Endodermal cell (in vitro differentiated cells): ENCODE measurements around the gene IL1RAPL2. TPM values are rescaled to one million over a fixed set of nuclear protein-coding genes. Genes with fewer than 3 reads are reported as not detected.

Experiments
- DNase-seq: peaks from one replicate; pipeline ENCODE4 v3.0.0-alpha.2; 2017
- H3K27ac ChIP-seq: 2 replicates; pipeline ENCODE4 v1.5.1; 2013; ENCODE audit warnings: mild to moderate bottlenecking, low read depth, low read length, moderate library complexity
- H3K27me3 ChIP-seq: 2 replicates; pipeline ENCODE4 v1.6.1; 2013; ENCODE audit warnings: mild to moderate bottlenecking, low read length, moderate library complexity; ENCODE audit not compliant: insufficient read depth, control insufficient read depth, poor library complexity, severe bottlenecking
- H3K36me3 ChIP-seq: 2 replicates; pipeline ENCODE4 v1.7.0; 2013; ENCODE audit warnings: mild to moderate bottlenecking, low read length, moderate library complexity; ENCODE audit not compliant: control insufficient read depth, insufficient read depth
- H3K4me1 ChIP-seq: one replicate; pipeline ENCODE4 v1.7.0; 2013; ENCODE audit warnings: low read length; ENCODE audit not compliant: control insufficient read depth, insufficient read depth
- H3K4me3 ChIP-seq: 2 replicates; pipeline ENCODE4 v1.5.1; 2013; ENCODE audit warnings: mild to moderate bottlenecking, low read length, moderate library complexity
- H3K9ac ChIP-seq: 2 replicates; pipeline ENCODE4 v1.6.1; 2013; ENCODE audit warnings: mild to moderate bottlenecking, low read length, moderate library complexity; ENCODE audit not compliant: poor library complexity, severe bottlenecking; ENCODE audit errors: extremely low read depth
- H3K9me3 ChIP-seq: 2 replicates; pipeline ENCODE4 v1.6.1; 2013; ENCODE audit warnings: mild to moderate bottlenecking, low read length, moderate library complexity; ENCODE audit not compliant: control insufficient read depth
- H3K27ac Mint-ChIP-seq: 2 replicates; pipeline ENCODE4 v1.8.0; 2020; ENCODE audit warnings: mixed read lengths
- H3K27me3 Mint-ChIP-seq: 2 replicates; pipeline ENCODE4 v1.8.0; 2021; ENCODE audit warnings: mild to moderate bottlenecking, mixed read lengths; ENCODE audit not compliant: insufficient read depth
- H3K36me3 Mint-ChIP-seq: 2 replicates; pipeline ENCODE4 v1.8.0; 2020; ENCODE audit warnings: low read depth, mixed read lengths
- H3K4me1 Mint-ChIP-seq: 2 replicates; pipeline ENCODE4 v1.8.0; 2020; ENCODE audit warnings: mixed read lengths
- H3K4me3 Mint-ChIP-seq: 2 replicates; pipeline ENCODE4 v1.8.0; 2020; ENCODE audit warnings: mild to moderate bottlenecking, moderate library complexity, mixed read lengths
- H3K9me3 Mint-ChIP-seq: 2 replicates; pipeline ENCODE4 v1.8.0; 2020; ENCODE audit warnings: mild to moderate bottlenecking, mixed read lengths
- CTCF ChIP-seq: fragments of 200-600 bp; sonication (generic); conservative IDR thresholded peaks from 2 replicates; pipeline ENCODE4 v1.5.0; 2021; ENCODE audit warnings: antibody characterized with exemption, mild to moderate bottlenecking
- WGBS, 2 experiments: methylation state at CpG; one replicate each; pipeline versions ENCODE4 v1.1.5 to v1.1.7; 2013; ENCODE audit warnings: missing lambda C conversion rate in 2 of 2, mixed read lengths in 1 of 2; ENCODE audit not compliant: insufficient coverage in 1 of 2, insufficient read length in 1 of 2; 5-methylcytosine and 5-hydroxymethylcytosine counted together
- total RNA-seq, 2 donors: library from RNA; stranded (reverse); fragmentation: NEBNext Ultra II Directional in 1 of 2; extraction: Animal tissue kit (Norgen Biotek cat#: 25700) in 1 of 2; gene quantifications; 2 replicates in 1 of 2; 3 replicates in 1 of 2; pipeline ENCODE4 v1.2.1, GENCODE V29; 2021

The IL1RAPL2 gene
- total RNA-seq, 2 donors from 2014 or later = 0.13 TPM; not detected in 1

- 69 to 89% methylated on average over 12 to 37 of the region's 39 CpGs for WGBS, 2 experiments
- no peak overlapping the region for H3K4me3 Mint-ChIP-seq
- no peak overlapping the region for H3K4me3 ChIP-seq
Measured at GRCh38 chrX:104564921-104565703, 887 bp upstream of the IL1RAPL2 start.

GRCh38 chrX:104566681-104567501 is 892 bp downstream of the IL1RAPL2 start:
- WGBS, 2 experiments = 2% methylated on average over 46 of the region's 46 CpGs; no CpG with 5 or more reads in 1 of the 2 experiments
- Mint-ChIP-seq H3K9me3 (peaks cover 70% of the 10 kb centered on the region), H3K4me3 (peak overlapping the region; percentile 55), H3K4me1 (no peaks in the 10 kb centered on the region), H3K27me3 (peaks cover 71% of the 10 kb centered on the region), H3K36me3 (no peaks in the 10 kb centered on the region), H3K27ac (no peak overlapping the region)
- no peak overlapping the region for H3K9ac ChIP-seq
- H3K4me3 ChIP-seq = peak overlapping the region; percentile 76
- no peaks in the 10 kb centered on the region for H3K4me1 ChIP-seq
- no peaks in the 10 kb centered on the region for H3K36me3 ChIP-seq
- DNase-seq = peak; percentile 60
- peaks cover 66% of the 10 kb centered on the region for H3K27me3 ChIP-seq
- no peaks in the 10 kb centered on the region for H3K9me3 ChIP-seq
- H3K27ac ChIP-seq = no peak overlapping the region
- TF ChIP-seq CTCF = no peak

More at GRCh38 chrX:104564921-104565703, 887 bp upstream of the IL1RAPL2 start:
- H3K36me3 ChIP-seq = no peaks in the 10 kb centered on the region
- no peaks in the 10 kb centered on the region for H3K36me3 Mint-ChIP-seq
- no peak for TF ChIP-seq CTCF
- no peaks in the 10 kb centered on the region for H3K4me1 Mint-ChIP-seq
- peaks cover 53% of the 10 kb centered on the region for H3K27me3 ChIP-seq
- H3K27ac Mint-ChIP-seq = no peak overlapping the region
- DNase-seq = no peak
- H3K27ac ChIP-seq = no peak overlapping the region
- no peak overlapping the region for H3K9ac ChIP-seq
- peaks cover 65% of the 10 kb centered on the region for H3K27me3 Mint-ChIP-seq
- no peaks in the 10 kb centered on the region for H3K9me3 ChIP-seq
- no peaks in the 10 kb centered on the region for H3K4me1 ChIP-seq
- H3K9me3 Mint-ChIP-seq = peaks cover 63% of the 10 kb centered on the region

- no peak overlapping the region for H3K9ac ChIP-seq
- H3K4me3 ChIP-seq = peak overlapping the region; percentile 76
- peak overlapping the region; percentile 55 for H3K4me3 Mint-ChIP-seq
- peaks cover 66% of the 10 kb centered on the region for H3K27me3 ChIP-seq
- H3K36me3 ChIP-seq = no peaks in the 10 kb centered on the region
- DNase-seq = no peak
- H3K4me1 ChIP-seq = no peaks in the 10 kb centered on the region
- no peak overlapping the region for H3K27ac Mint-ChIP-seq
- WGBS, 2 experiments = 40 to 47% methylated on average over 1 to 13 of the region's 14 CpGs
- no peaks in the 10 kb centered on the region for H3K4me1 Mint-ChIP-seq
- H3K9me3 Mint-ChIP-seq = peaks cover 71% of the 10 kb centered on the region
- no peak for TF ChIP-seq CTCF
- H3K27me3 Mint-ChIP-seq = peaks cover 71% of the 10 kb centered on the region
- H3K36me3 Mint-ChIP-seq = no peaks in the 10 kb centered on the region
- H3K27ac ChIP-seq = no peak overlapping the region
- H3K9me3 ChIP-seq = no peaks in the 10 kb centered on the region
Measured at GRCh38 chrX:104567506-104567905, 1.5 kb downstream of the IL1RAPL2 start.
